Body of pancreas (tissue), 4 donors: Measurements from ENCODE around the gene NHSL1. TPM values are rescaled to one million over a fixed set of nuclear protein-coding genes. Genes with fewer than 3 reads are reported as not detected.

Experiments used
- ATAC-seq: fragments of 150-250 bp; one replicate; pipeline ENCODE4 v1.9.1; 2016
- DNase-seq, 4 donors: peaks; one replicate each; pipeline ENCODE4 v3.0.0-alpha.2; 2019
- H3K27ac ChIP-seq, 4 donors: fragments of 200-600 bp; sonication (generic); 1 replicate in 3 of 4; 2 replicates in 1 of 4; pipeline versions ENCODE4 v1.5.1 to v1.6.1; 2016 to 2019; ENCODE audit warnings: mild to moderate bottlenecking in 1 of 4, mixed read lengths in 1 of 4, moderate library complexity in 1 of 4
- H3K27me3 ChIP-seq, 2 donors: fragments of 200-600 bp; sonication (generic); one replicate each; pipeline ENCODE4 v1.6.0; 2016; ENCODE audit warnings: mild to moderate bottlenecking in 1 of 2
- H3K36me3 ChIP-seq, 2 donors: fragments of 200-600 bp; sonication (generic); replicated peaks in 1 of 2; 2 replicates each; pipeline ENCODE4 v1.5.1; 2016; ENCODE audit warnings: low read depth in 2 of 2; ENCODE audit not compliant: insufficient read depth in 1 of 2
- H3K4me1 ChIP-seq: fragments of 200-600 bp; sonication (generic); one replicate; pipeline ENCODE4 v1.6.0; 2016
- H3K4me3 ChIP-seq, 2 donors: fragments of 200-600 bp; sonication (generic); 1 replicate in 1 of 2; 2 replicates in 1 of 2; pipeline ENCODE4 v1.5.1; 2016 to 2019
- H3K9me3 ChIP-seq, 3 donors: fragments of 200-600 bp; sonication (generic); 1 replicate in 2 of 3; 2 replicates in 1 of 3; pipeline ENCODE4 v1.5.1; 2016
- POLR2A ChIP-seq, 3 donors: fragments of 450-650 bp; IDR thresholded peaks; one replicate each; pipeline ENCODE4 v1.6.1; 2016; ENCODE audit warnings: antibody characterized with exemption in 3 of 3, mild to moderate bottlenecking in 2 of 3
- WGBS, 2 donors: methylation state at CpG; one replicate each; pipeline ENCODE4 v1.1.5; 2017; 5-methylcytosine and 5-hydroxymethylcytosine counted together
- intact Hi-C: fragments of 100-400 bp; cut with DNase I; formaldehyde crosslinking; loops from one replicate; pipeline ENCODE4 v1.15.1; 2023
- total RNA-seq, 2 donors: library from RNA; depleted of rRNA; stranded (reverse); fragments of >200 nt; gene quantifications; one replicate each; pipeline ENCODE4 v1.1.0, GENCODE V29; 2016
- TF ChIP-seq, protein P1 (sequence below), 7 experiments: fragments of 450-650 bp in 4 of 7; fragments of 200-600 bp in 3 of 7; sonication (generic) in 3 of 7; IDR thresholded peaks; one replicate each; pipeline ENCODE4 v1.5.1; 2016 to 2019; ENCODE audit warnings: antibody characterized with exemption in 7 of 7

The NHSL1 gene
- total RNA-seq, 2 donors from 2014 or later, result 5.2 to 7.3 TPM

- TF ChIP-seq, protein P1, sequence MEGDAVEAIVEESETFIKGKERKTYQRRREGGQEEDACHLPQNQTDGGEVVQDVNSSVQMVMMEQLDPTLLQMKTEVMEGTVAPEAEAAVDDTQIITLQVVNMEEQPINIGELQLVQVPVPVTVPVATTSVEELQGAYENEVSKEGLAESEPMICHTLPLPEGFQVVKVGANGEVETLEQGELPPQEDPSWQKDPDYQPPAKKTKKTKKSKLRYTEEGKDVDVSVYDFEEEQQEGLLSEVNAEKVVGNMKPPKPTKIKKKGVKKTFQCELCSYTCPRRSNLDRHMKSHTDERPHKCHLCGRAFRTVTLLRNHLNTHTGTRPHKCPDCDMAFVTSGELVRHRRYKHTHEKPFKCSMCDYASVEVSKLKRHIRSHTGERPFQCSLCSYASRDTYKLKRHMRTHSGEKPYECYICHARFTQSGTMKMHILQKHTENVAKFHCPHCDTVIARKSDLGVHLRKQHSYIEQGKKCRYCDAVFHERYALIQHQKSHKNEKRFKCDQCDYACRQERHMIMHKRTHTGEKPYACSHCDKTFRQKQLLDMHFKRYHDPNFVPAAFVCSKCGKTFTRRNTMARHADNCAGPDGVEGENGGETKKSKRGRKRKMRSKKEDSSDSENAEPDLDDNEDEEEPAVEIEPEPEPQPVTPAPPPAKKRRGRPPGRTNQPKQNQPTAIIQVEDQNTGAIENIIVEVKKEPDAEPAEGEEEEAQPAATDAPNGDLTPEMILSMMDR (IDR thresholded peaks at IDR 0.05), result no peak
- no peak for TF ChIP-seq POLR2A (IDR thresholded peaks at IDR 0.05)
- Histone ChIP-seq H3K9me3 (no peaks in the 10 kb centered on the region), H3K27me3 (no peaks in the 10 kb centered on the region), H3K27ac (no peak overlapping the region), H3K36me3 (no peaks in the 10 kb centered on the region), H3K4me1 (peaks cover 8% of the 10 kb centered on the region), H3K4me3 (no peak overlapping the region)
- no peak for DNase-seq
- 82 to 88% methylated on average over 2 of the region's 2 CpGs for WGBS, 2 donors
- ATAC-seq, result no peak
- intact Hi-C loops, result no loop called here
These were observed 29.7 kb upstream of the NHSL1 start for GRCh38 chr6:138528956-138529355.

DNA sequence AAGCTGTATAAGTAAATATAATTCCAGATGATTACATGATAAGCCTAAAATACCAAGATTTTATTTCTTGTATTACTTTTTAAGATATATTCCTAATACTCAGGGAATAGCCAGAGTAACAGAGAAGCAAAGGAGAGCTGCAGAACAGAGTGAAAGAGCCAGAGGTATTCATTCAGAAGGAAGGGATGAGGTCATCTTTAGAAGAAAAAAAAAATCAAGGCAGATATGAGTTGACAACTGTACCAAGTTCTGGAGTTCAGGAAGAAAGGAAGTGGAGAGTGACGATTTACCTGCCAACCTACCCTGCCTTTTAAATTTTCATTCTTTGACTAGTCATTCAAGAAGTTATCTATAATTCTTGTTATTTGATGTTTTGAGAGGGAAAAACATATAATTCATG, 28.8 kb upstream of the NHSL1 start:
- intact Hi-C loops, result no loop called here
- DNase-seq, result no peak
- 46 to 60% methylated on average over 1 of the region's 1 CpG for WGBS, 2 donors

DNA sequence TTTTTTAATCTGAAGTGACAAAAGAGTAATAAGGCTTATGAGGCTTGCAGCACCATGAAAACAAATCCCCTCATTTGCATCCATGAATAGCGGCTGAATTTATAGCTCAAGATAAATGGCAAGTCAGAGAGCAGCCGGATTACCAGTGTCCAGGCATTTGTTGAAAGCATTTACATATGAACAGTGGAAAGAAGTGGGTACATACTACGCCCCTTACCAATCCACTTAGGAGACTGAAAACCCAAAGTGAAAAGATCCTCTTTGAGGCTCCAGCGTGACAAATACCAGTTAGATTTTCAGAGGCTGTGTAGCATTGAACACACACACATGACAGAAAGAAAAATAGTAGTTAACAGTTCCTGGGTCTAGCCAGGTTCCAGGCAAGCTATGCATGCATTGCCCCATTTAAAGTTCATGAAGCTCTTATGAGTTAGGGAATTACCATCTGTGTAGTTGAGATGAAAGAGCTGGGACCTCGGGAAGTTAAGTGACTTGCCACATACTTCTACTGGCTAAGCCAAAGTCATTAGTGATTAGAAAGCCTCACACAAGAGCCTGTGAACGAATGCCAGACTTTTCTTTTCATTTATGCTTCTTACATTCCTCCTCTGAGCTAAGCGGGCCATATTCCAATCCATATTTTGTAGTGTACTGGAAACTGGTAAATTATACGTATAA, 28.3 kb upstream of the NHSL1 start:
- no peak for TF ChIP-seq POLR2A (IDR thresholded peaks at IDR 0.05)
- TF ChIP-seq, protein P1 (IDR thresholded peaks at IDR 0.05), result no peak
- Histone ChIP-seq H3K4me3 (no peak overlapping the region), H3K27me3 (no peaks in the 10 kb centered on the region), H3K4me1 (peaks cover 8% of the 10 kb centered on the region), H3K27ac (no peak overlapping the region), H3K9me3 (no peaks in the 10 kb centered on the region), H3K36me3 (no peaks in the 10 kb centered on the region)
- ATAC-seq (peak; percentile 31), DNase-seq (no peak)
- 67 to 72% methylated on average over 8 of the region's 8 CpGs for WGBS, 2 donors
- intact Hi-C loops, result no loop called here

More for the DNA sequence above, 28.8 kb upstream of the NHSL1 start:
- H3K36me3 ChIP-seq, result no peaks in the 10 kb centered on the region
- peaks cover 8% of the 10 kb centered on the region for H3K4me1 ChIP-seq
- no peaks in the 10 kb centered on the region for H3K27me3 ChIP-seq
- no peaks in the 10 kb centered on the region for H3K9me3 ChIP-seq
- H3K27ac ChIP-seq, result no peak overlapping the region
- TF ChIP-seq POLR2A (IDR thresholded peaks at IDR 0.05), result no peak
- TF ChIP-seq, protein P1 (IDR thresholded peaks at IDR 0.05), result no peak
- no peak overlapping the region for H3K4me3 ChIP-seq
- ATAC-seq, result peak; percentile 45

GRCh38 chr6:138526822-138527235, 27.5 kb upstream of the NHSL1 start:
- Histone ChIP-seq H3K4me3 (no peak overlapping the region), H3K27ac (no peak overlapping the region), H3K4me1 (peaks cover 8% of the 10 kb centered on the region), H3K36me3 (no peaks in the 10 kb centered on the region), H3K9me3 (no peaks in the 10 kb centered on the region), H3K27me3 (no peaks in the 10 kb centered on the region)
- WGBS, 2 donors, result 24 to 29% methylated on average over 11 of the region's 11 CpGs
- DNase-seq, result no peak
- intact Hi-C loops, result no loop called here
- peak; percentile 38 for ATAC-seq
- no peak for TF ChIP-seq POLR2A (IDR thresholded peaks at IDR 0.05)
- TF ChIP-seq, protein P1 (IDR thresholded peaks at IDR 0.05), result no peak

GRCh38 chr6:138525355-138525754, 26.1 kb upstream of the NHSL1 start:
- WGBS, 2 donors, result 92 to 94% methylated on average over 4 of the region's 4 CpGs
- Histone ChIP-seq H3K36me3 (no peaks in the 10 kb centered on the region), H3K27me3 (no peaks in the 10 kb centered on the region), H3K27ac (no peak overlapping the region), H3K4me1 (peaks cover 9% of the 10 kb centered on the region), H3K9me3 (no peaks in the 10 kb centered on the region), H3K4me3 (no peak overlapping the region)
- DNase-seq, result no peak
- TF ChIP-seq, protein P1 (IDR thresholded peaks at IDR 0.05), result no peak
- no peak for TF ChIP-seq POLR2A (IDR thresholded peaks at IDR 0.05)
- ATAC-seq, result no peak
- intact Hi-C loops, result no loop called here
